GM12878 (cell line): Measurements from ENCODE around the gene TMEM88. TPM values are rescaled to one million over a fixed set of nuclear protein-coding genes. Genes with fewer than 3 reads are reported as not detected.

Experiments
- CBFB ChIP-seq: IDR thresholded peaks from 2 replicates; pipeline ENCODE4 v1.6.1; 2016; ENCODE audit warnings: antibody characterized with exemption, low read depth
- FOXK2 ChIP-seq: fragments of 450-650 bp; IDR thresholded peaks from 2 replicates; pipeline ENCODE4 v1.6.1; 2017; ENCODE audit warnings: mild to moderate bottlenecking, moderate library complexity
- IRF4 ChIP-seq: IDR thresholded peaks from 2 replicates; pipeline ENCODE4 v1.6.1; 2011; ENCODE audit warnings: low read depth, low read length
- JUNB ChIP-seq: IDR thresholded peaks from 2 replicates; pipeline ENCODE4 v1.6.1; 2016; ENCODE audit warnings: antibody characterized with exemption, mild to moderate bottlenecking
- KDM1A ChIP-seq: fragments of 200-600 bp; sonication (generic); IDR thresholded peaks from 2 replicates; pipeline ENCODE4 v1.6.1; 2016; ENCODE audit warnings: borderline replicate concordance
- NR2C2 ChIP-seq: IDR thresholded peaks from 2 replicates; pipeline ENCODE4 v1.6.1; 2011; ENCODE audit warnings: borderline replicate concordance, low read depth; ENCODE audit not compliant: control insufficient read depth, insufficient read length
- RBBP5 ChIP-seq: fragments of 200-600 bp; sonication (generic); conservative IDR thresholded peaks from 2 replicates; pipeline ENCODE4 v1.6.1; 2016
- TARDBP ChIP-seq: IDR thresholded peaks from 2 replicates; pipeline ENCODE4 v1.6.1; 2016; ENCODE audit warnings: borderline replicate concordance
- polyA plus RNA-seq, 11 experiments: library from polyadenylated mRNA; depleted of rRNA in 4 of 11; unstranded in 6 of 11; stranded (reverse) in 5 of 11; fragments of >200 nt; fragmentation: Nextera tagmentation in 4 of 11; fragmentation: Illumina TruSeq in 1 of 11; extraction: Ambion mirVana in 4 of 11; extraction: Trizol in 1 of 11; gene quantifications; 1 replicate in 1 of 11; 2 replicates in 10 of 11; pipeline versions ENCODE4 v1.2.1 to v1.2.3, GENCODE V29; 2011 to 2016; ENCODE audit warnings: inconsistent platforms in 2 of 11, missing spikeins in 2 of 11, low read depth in 1 of 11
- total RNA-seq, 4 experiments: library from RNA; depleted of rRNA in 3 of 4; stranded (reverse); fragments of >200 nt in 3 of 4; fragmentation: Illumina TruSeq in 1 of 4; extraction: Trizol in 1 of 4; gene quantifications; 2 replicates each; pipeline versions ENCODE4 v1.2.1 to v1.2.3, GENCODE V29; 2013 to 2021
- TF ChIP-seq, protein P1 (sequence below): fragments of 450-650 bp; IDR thresholded peaks from 2 replicates; pipeline ENCODE4 v1.6.1; 2016; ENCODE audit warnings: mild to moderate bottlenecking
- TF ChIP-seq, protein P2 (sequence below): fragments of 450-650 bp; IDR thresholded peaks from 2 replicates; pipeline ENCODE4 v1.6.1; 2017; ENCODE audit warnings: mild to moderate bottlenecking, low read depth, inconsistent platforms; ENCODE audit not compliant: poor library complexity, severe bottlenecking
- TF ChIP-seq, protein P3 (sequence below), 3 experiments: IDR thresholded peaks in 2 of 3; conservative IDR thresholded peaks in 1 of 3; 2 replicates each; pipeline ENCODE4 v1.5.1; 2011; ENCODE audit warnings: low read depth in 3 of 3, low read length in 3 of 3, mild to moderate bottlenecking in 3 of 3, control low read depth in 2 of 3, moderate library complexity in 2 of 3, inconsistent platforms in 1 of 3, mixed read lengths in 1 of 3; ENCODE audit not compliant: control insufficient read depth in 2 of 3, insufficient read depth in 1 of 3; ENCODE audit errors: extremely low read depth in 1 of 3
- TF ChIP-seq, protein P4 (sequence below): fragments of 450-650 bp; IDR thresholded peaks from 2 replicates; pipeline ENCODE4 v1.6.1; 2017; ENCODE audit warnings: mild to moderate bottlenecking, moderate library complexity
- TF ChIP-seq, protein P5 (sequence below): fragments of 150-350 bp; IDR thresholded peaks from 2 replicates; pipeline ENCODE4 v1.6.1; 2014; ENCODE audit warnings: mild to moderate bottlenecking, low read depth, low read length

The TMEM88 gene
- total and polyA plus RNA-seq, 10 of the 15 experiments (the other 5 are each of a cell fraction or from before 2014, with no cell fraction given): 0.21 to 2.2 (median 0.62) TPM; not detected in 5

DNA sequence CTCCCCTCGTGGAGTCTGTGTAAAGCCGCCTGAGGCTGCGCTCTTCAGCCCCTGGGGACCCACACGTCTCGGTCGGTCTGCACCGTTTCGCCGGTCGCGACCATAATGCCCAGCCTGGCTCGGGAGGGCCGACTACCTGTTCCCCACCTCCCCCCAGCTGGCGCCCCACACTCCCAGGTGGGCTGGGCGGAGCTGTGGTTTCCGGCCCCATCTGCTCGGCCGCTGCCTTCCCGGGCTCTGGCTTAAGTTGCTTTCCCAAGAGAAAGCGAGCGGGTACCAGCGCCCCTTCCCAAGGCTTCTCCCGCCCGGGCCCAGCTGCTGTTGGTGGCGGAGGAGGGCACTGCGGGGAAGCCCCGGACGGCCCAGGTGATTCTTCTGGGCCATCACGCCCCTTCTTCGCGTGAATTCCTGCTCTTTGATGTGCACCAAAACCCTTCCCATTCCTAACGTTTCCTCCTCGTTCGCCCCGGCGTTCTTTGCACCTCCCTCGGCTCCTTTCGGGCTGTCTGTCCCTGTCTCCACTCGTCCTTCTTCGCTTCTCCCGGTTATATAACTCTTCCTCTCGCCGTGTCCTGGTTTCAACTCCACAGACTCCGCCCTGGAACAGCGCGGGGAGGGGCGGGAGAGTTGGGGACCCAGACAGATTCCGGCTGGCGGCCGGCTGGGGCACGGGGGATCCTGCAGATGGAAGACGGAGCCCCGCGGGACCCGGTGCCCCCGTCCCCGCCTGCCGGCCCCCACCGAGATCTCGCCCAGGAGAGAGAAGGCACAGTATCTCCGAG, 18.9 kb upstream of the TMEM88 start (continued):
- TF ChIP-seq, protein P1, sequence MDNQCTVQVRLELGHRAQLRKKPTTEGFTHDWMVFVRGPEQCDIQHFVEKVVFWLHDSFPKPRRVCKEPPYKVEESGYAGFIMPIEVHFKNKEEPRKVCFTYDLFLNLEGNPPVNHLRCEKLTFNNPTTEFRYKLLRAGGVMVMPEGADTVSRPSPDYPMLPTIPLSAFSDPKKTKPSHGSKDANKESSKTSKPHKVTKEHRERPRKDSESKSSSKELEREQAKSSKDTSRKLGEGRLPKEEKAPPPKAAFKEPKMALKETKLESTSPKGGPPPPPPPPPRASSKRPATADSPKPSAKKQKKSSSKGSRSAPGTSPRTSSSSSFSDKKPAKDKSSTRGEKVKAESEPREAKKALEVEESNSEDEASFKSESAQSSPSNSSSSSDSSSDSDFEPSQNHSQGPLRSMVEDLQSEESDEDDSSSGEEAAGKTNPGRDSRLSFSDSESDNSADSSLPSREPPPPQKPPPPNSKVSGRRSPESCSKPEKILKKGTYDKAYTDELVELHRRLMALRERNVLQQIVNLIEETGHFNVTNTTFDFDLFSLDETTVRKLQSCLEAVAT: peak; percentile 57
- TF ChIP-seq JUNB (no peak), IRF4 (no peak), CBFB (peak; percentile 62; the same call in 1 of the 2 replicates), KDM1A (no peak), TARDBP (no peak), NR2C2 (no peak), RBBP5 (no peak), FOXK2 (no peak)
- TF ChIP-seq, protein P2, sequence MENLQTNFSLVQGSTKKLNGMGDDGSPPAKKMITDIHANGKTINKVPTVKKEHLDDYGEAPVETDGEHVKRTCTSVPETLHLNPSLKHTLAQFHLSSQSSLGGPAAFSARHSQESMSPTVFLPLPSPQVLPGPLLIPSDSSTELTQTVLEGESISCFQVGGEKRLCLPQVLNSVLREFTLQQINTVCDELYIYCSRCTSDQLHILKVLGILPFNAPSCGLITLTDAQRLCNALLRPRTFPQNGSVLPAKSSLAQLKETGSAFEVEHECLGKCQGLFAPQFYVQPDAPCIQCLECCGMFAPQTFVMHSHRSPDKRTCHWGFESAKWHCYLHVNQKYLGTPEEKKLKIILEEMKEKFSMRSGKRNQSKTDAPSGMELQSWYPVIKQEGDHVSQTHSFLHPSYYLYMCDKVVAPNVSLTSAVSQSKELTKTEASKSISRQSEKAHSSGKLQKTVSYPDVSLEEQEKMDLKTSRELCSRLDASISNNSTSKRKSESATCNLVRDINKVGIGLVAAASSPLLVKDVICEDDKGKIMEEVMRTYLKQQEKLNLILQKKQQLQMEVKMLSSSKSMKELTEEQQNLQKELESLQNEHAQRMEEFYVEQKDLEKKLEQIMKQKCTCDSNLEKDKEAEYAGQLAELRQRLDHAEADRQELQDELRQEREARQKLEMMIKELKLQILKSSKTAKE: no peak
- TF ChIP-seq, protein P3, sequence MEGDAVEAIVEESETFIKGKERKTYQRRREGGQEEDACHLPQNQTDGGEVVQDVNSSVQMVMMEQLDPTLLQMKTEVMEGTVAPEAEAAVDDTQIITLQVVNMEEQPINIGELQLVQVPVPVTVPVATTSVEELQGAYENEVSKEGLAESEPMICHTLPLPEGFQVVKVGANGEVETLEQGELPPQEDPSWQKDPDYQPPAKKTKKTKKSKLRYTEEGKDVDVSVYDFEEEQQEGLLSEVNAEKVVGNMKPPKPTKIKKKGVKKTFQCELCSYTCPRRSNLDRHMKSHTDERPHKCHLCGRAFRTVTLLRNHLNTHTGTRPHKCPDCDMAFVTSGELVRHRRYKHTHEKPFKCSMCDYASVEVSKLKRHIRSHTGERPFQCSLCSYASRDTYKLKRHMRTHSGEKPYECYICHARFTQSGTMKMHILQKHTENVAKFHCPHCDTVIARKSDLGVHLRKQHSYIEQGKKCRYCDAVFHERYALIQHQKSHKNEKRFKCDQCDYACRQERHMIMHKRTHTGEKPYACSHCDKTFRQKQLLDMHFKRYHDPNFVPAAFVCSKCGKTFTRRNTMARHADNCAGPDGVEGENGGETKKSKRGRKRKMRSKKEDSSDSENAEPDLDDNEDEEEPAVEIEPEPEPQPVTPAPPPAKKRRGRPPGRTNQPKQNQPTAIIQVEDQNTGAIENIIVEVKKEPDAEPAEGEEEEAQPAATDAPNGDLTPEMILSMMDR (IDR thresholded peaks at IDR 0.05 in 2 of 3, conservative IDR thresholded peaks at IDR 0.05 in 1 of 3; ENCODE audit: control insufficient read depth in 2 of 3, extremely low read depth in 1 of 3, insufficient read depth in 1 of 3, low read depth in 3 of 3, low read length in 3 of 3): no peak
- TF ChIP-seq, protein P4, sequence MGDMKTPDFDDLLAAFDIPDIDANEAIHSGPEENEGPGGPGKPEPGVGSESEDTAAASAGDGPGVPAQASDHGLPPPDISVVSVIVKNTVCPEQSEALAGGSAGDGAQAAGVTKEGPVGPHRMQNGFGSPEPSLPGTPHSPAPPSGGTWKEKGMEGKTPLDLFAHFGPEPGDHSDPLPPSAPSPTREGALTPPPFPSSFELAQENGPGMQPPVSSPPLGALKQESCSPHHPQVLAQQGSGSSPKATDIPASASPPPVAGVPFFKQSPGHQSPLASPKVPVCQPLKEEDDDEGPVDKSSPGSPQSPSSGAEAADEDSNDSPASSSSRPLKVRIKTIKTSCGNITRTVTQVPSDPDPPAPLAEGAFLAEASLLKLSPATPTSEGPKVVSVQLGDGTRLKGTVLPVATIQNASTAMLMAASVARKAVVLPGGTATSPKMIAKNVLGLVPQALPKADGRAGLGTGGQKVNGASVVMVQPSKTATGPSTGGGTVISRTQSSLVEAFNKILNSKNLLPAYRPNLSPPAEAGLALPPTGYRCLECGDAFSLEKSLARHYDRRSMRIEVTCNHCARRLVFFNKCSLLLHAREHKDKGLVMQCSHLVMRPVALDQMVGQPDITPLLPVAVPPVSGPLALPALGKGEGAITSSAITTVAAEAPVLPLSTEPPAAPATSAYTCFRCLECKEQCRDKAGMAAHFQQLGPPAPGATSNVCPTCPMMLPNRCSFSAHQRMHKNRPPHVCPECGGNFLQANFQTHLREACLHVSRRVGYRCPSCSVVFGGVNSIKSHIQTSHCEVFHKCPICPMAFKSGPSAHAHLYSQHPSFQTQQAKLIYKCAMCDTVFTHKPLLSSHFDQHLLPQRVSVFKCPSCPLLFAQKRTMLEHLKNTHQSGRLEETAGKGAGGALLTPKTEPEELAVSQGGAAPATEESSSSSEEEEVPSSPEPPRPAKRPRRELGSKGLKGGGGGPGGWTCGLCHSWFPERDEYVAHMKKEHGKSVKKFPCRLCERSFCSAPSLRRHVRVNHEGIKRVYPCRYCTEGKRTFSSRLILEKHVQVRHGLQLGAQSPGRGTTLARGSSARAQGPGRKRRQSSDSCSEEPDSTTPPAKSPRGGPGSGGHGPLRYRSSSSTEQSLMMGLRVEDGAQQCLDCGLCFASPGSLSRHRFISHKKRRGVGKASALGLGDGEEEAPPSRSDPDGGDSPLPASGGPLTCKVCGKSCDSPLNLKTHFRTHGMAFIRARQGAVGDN: no peak
- TF ChIP-seq, protein P5, sequence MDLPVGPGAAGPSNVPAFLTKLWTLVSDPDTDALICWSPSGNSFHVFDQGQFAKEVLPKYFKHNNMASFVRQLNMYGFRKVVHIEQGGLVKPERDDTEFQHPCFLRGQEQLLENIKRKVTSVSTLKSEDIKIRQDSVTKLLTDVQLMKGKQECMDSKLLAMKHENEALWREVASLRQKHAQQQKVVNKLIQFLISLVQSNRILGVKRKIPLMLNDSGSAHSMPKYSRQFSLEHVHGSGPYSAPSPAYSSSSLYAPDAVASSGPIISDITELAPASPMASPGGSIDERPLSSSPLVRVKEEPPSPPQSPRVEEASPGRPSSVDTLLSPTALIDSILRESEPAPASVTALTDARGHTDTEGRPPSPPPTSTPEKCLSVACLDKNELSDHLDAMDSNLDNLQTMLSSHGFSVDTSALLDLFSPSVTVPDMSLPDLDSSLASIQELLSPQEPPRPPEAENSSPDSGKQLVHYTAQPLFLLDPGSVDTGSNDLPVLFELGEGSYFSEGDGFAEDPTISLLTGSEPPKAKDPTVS: no peak
